ENCODE data around the gene ZG16.

DNA sequence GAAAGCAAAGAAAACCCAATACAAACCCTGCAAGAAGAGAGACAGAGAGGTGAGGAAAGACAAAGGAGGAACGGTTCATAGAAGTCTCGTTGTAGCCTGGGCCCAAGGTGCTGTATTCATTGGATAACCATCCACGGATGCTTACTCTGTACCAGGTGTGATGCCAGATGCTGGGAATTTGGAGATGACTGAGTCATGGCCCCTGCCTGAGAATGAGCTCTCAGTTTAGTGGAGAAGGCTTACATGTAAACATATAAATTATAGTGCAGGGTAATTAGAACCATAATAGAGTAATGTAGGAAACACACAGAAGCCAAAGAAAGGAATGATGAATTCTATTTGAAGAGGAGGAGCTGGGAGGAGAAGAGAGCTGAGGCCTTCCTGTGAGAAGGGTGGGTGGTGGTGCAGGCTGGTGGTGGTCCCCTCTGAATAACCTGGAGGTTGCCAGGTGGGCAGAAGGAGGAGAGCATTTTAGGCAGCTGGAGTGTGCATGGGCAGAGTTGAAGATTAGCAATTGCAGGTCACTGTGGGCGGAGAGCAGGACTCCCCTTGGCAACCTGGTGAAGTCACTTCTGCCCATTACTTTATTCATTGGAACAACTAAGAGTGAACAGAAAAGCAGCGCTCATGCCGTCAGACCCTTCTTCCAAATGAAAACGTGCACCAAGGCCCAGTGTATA, 7.7 kb upstream of the ZG16 start:
- TF ChIP-seq NFRKB (IDR thresholded peaks at IDR 0.05) (no peak), FOXA1 (IDR thresholded peaks at IDR 0.05) (no peak), BHLHE40 (IDR thresholded peaks at IDR 0.05; ENCODE audit: borderline replicate concordance) (no peak), SP1 (IDR thresholded peaks at IDR 0.05) (no peak)
